Heart left ventricle (tissue), 13 donors: ENCODE data around the gene DYSF.

Source experiments
- CTCF ChIP-seq, 12 donors: fragments of 200-600 bp; sonication (generic) in 4 of 12; IDR thresholded peaks; one replicate each; pipeline versions ENCODE4 v1.5.0 to v1.8.0; 2018 to 2022; ENCODE audit warnings: antibody characterized with exemption in 12 of 12, mild to moderate bottlenecking in 5 of 12
- POLR2A ChIP-seq, 2 donors: fragments of 450-650 bp; IDR thresholded peaks; one replicate each; pipeline ENCODE4 v1.6.1; 2017; ENCODE audit warnings: antibody characterized with exemption in 2 of 2, mild to moderate bottlenecking in 2 of 2, moderate library complexity in 2 of 2
- donor health status: ischemic (EF 13 %, LVEDD 7.1; RV severe dilation, severe dysfunction).
- donor health status: DM: no; HTN: yes; CAD: no.
- donor health status: DM: no; HTN: no; CAD: no.
- donor health status: ischemic (EF 25% LVEDD 6.9; RV normal size, moderate dysfunction).
- donor health status: ischemic (EF 25% LVEDD 5.7; RV mildly dilated, moderate dysfunction).
- donor health status: ischemic (EF 35%, LVEDD 5.7; RV mildly dilated, moderate dysfunction).
- donor health status: nonischemic (EF 11% LVEDD 7.7; RV severe dilation, severe dysfunction).
- donor health status: DM: yes; HTN: yes; CAD: no.
- donor health status: PGD.
- donor health status: ischemic (EF 29% LVEDD 5.4; RV normal size, mild dysfunction).
- donor health status: nonischemic (EF 23%, LVEDD 6.1; RV moderate dilation, normal function).

GRCh38 chr2:71567625-71568024, 114.3 kb downstream of the DYSF start:
- TF ChIP-seq POLR2A (IDR thresholded peaks at IDR 0.05) (no peak), CTCF (IDR thresholded peaks at IDR 0.05) (no peak)
